H1 (cell line): ENCODE measurements around the gene ULBP1. TPM values are rescaled to one million over a fixed set of nuclear protein-coding genes. Genes with fewer than 3 reads are reported as not detected.

Experiments used
- CTCF ChIA-PET: fragments of 300-600 bp; sonication (Branson Sonifier 250); formaldehyde crosslinking; loops from one replicate; lab custom pipeline; 2021; ENCODE audit not compliant: partially characterized antibody; lab: Charles Lee
- POLR2A ChIA-PET: fragments of 300-600 bp; sonication (Branson Sonifier 250); formaldehyde crosslinking; loops from one replicate; lab custom pipeline; 2021; ENCODE audit warnings: inconsistent platforms; ENCODE audit not compliant: partially characterized antibody; lab: Charles Lee
- DNase-seq, 2 experiments: peaks; one replicate each; pipeline versions ENCODE4 v3.0.0 to v3.0.0-alpha.2; 2010 to 2022; ENCODE audit warnings: low spot score in 2 of 2, low read depth in 1 of 2, mixed read lengths in 1 of 2
- FAIRE-seq: peaks from 2 replicates; lab custom pipeline; 2011; peaks lifted over from hg19 to GRCh38; lab: Jason Lieb, UNC
- H2AFZ ChIP-seq: 2 replicates; pipeline ENCODE4 v1.8.1; 2012; ENCODE audit warnings: low read length, inconsistent platforms
- H2AK5ac ChIP-seq: 2 replicates; pipeline ENCODE4 v1.6.1; 2013; ENCODE audit warnings: low read depth, low read length
- H2BK120ac ChIP-seq: replicated peaks from 2 replicates; pipeline ENCODE3; 2013; ENCODE audit warnings: low read depth, low read length, inconsistent platforms
- H2BK12ac ChIP-seq: 2 replicates; pipeline ENCODE4 v1.6.1; 2013; ENCODE audit warnings: low read depth, low read length
- H2BK15ac ChIP-seq: 2 replicates; pipeline ENCODE4 v1.6.1; 2013; ENCODE audit warnings: low read length
- H2BK20ac ChIP-seq: 2 replicates; pipeline ENCODE4 v1.6.1; 2013; ENCODE audit warnings: low read length
- H2BK5ac ChIP-seq: 2 replicates; pipeline ENCODE4 v1.6.1; 2013; ENCODE audit warnings: low read depth, low read length
- H3K14ac ChIP-seq: 2 replicates; pipeline ENCODE4 v1.6.1; 2013; ENCODE audit warnings: inconsistent platforms; ENCODE audit not compliant: insufficient read length
- H3K18ac ChIP-seq: 2 replicates; pipeline ENCODE4 v1.6.1; 2013; ENCODE audit warnings: low read length; ENCODE audit errors: extremely low read depth
- H3K23ac ChIP-seq: 2 replicates; pipeline ENCODE4 v1.6.1; 2013; ENCODE audit warnings: inconsistent platforms; ENCODE audit not compliant: insufficient read length
- H3K23me2 ChIP-seq: 2 replicates; pipeline ENCODE4 v1.6.1; 2013; ENCODE audit warnings: low read depth, low read length
- H3K27ac ChIP-seq: 2 replicates; pipeline ENCODE4 v1.6.1; 2011; ENCODE audit warnings: low read depth, low read length, inconsistent platforms
- H3K27me3 ChIP-seq, 4 experiments: replicated peaks in 1 of 4; 1 replicate in 1 of 4; 2 replicates in 3 of 4; pipeline versions ENCODE4 v1.6.1 to v1.8.1; 2011 to 2013; ENCODE audit warnings: low read length in 3 of 4, mild to moderate bottlenecking in 3 of 4, inconsistent platforms in 2 of 4, mixed read lengths in 2 of 4, moderate library complexity in 1 of 4; ENCODE audit not compliant: control insufficient read depth in 3 of 4, insufficient read depth in 3 of 4; ENCODE audit errors: extremely low read depth in 1 of 4
- H3K36me3 ChIP-seq, 4 experiments: 2 replicates each; pipeline versions ENCODE4 v1.6.1 to v1.8.1; 2011 to 2013; ENCODE audit warnings: mild to moderate bottlenecking in 4 of 4, low read length in 3 of 4, moderate library complexity in 2 of 4, control low read depth in 1 of 4, inconsistent platforms in 1 of 4; ENCODE audit not compliant: insufficient read depth in 4 of 4, control insufficient read depth in 2 of 4
- H3K4ac ChIP-seq: replicated peaks from 2 replicates; pipeline ENCODE3; 2013; ENCODE audit warnings: low read length, low read depth, mixed read lengths, inconsistent platforms; ENCODE audit not compliant: insufficient read length
- H3K4me1 ChIP-seq, 4 experiments: replicated peaks in 1 of 4; 1 replicate in 1 of 4; 2 replicates in 3 of 4; pipeline versions ENCODE4 v1.6.1 to v1.8.1; 2011 to 2013; ENCODE audit warnings: low read length in 3 of 4, inconsistent platforms in 2 of 4, mixed read lengths in 1 of 4; ENCODE audit not compliant: insufficient read depth in 4 of 4, control insufficient read depth in 3 of 4
- H3K4me2 ChIP-seq, 2 experiments: 2 replicates each; pipeline versions ENCODE4 v1.6.1 to v1.8.1; 2011 to 2013; ENCODE audit warnings: low read depth in 2 of 2, low read length in 2 of 2, control low read depth in 1 of 2, inconsistent platforms in 1 of 2, mild to moderate bottlenecking in 1 of 2; ENCODE audit not compliant: insufficient read depth in 1 of 2
- H3K4me3 ChIP-seq, 4 experiments: fragments of 200-600, 300-600 bp in 1 of 4; sonication (generic), shearing (Covaris generic), sonication (Bioruptor Twin) in 1 of 4; 2 replicates each; pipeline versions ENCODE4 v1.5.1 to v1.8.1; 2011 to 2016; ENCODE audit warnings: low read length in 4 of 4, low read depth in 3 of 4, control low read depth in 2 of 4, inconsistent platforms in 2 of 4, mild to moderate bottlenecking in 2 of 4, mixed read lengths in 1 of 4, moderate library complexity in 1 of 4; ENCODE audit not compliant: insufficient read depth in 2 of 4; ENCODE audit errors: extremely low read depth in 1 of 4
- H3K56ac ChIP-seq: replicated peaks from 2 replicates; pipeline ENCODE3; 2013; ENCODE audit warnings: low read depth, mild to moderate bottlenecking, mixed read lengths, low read length, inconsistent platforms; ENCODE audit not compliant: insufficient read length
- H3K79me1 ChIP-seq: 2 replicates; pipeline ENCODE4 v1.6.1; 2013; ENCODE audit warnings: low read depth, low read length, control low read depth
- H3K79me2 ChIP-seq, 2 experiments: 2 replicates each; pipeline versions ENCODE4 v1.6.1 to v1.8.1; 2012 to 2013; ENCODE audit warnings: low read length in 2 of 2, mild to moderate bottlenecking in 2 of 2, inconsistent platforms in 1 of 2; ENCODE audit not compliant: insufficient read depth in 2 of 2, control insufficient read depth in 1 of 2
- H3K9ac ChIP-seq, 4 experiments: replicated peaks in 1 of 4; 1 replicate in 1 of 4; 2 replicates in 3 of 4; pipeline versions ENCODE4 v1.6.1 to v1.8.1; 2011 to 2013; ENCODE audit warnings: low read depth in 3 of 4, low read length in 3 of 4, control low read depth in 2 of 4, mild to moderate bottlenecking in 2 of 4, moderate library complexity in 2 of 4, inconsistent platforms in 1 of 4; ENCODE audit errors: extremely low read depth in 1 of 4
- H3K9me3 ChIP-seq, 2 experiments: 2 replicates each; pipeline versions ENCODE4 v1.6.1 to v1.8.1; 2012 to 2013; ENCODE audit warnings: mild to moderate bottlenecking in 2 of 2, moderate library complexity in 2 of 2, control low read depth in 1 of 2, inconsistent platforms in 1 of 2, low read depth in 1 of 2, low read length in 1 of 2, mixed read lengths in 1 of 2; ENCODE audit not compliant: insufficient read depth in 2 of 2
- H4K20me1 ChIP-seq, 2 experiments: replicated peaks in 1 of 2; 2 replicates each; pipeline versions ENCODE3 to v1.8.1; 2011 to 2013; ENCODE audit warnings: inconsistent platforms in 2 of 2, low read length in 2 of 2, mild to moderate bottlenecking in 1 of 2; ENCODE audit not compliant: insufficient read depth in 2 of 2, control insufficient read depth in 1 of 2
- H4K5ac ChIP-seq: 2 replicates; pipeline ENCODE4 v1.6.1; 2013; ENCODE audit warnings: low read length, low read depth, mixed read lengths, inconsistent platforms; ENCODE audit not compliant: insufficient read length
- H4K8ac ChIP-seq: 2 replicates; pipeline ENCODE4 v1.8.0; 2013; ENCODE audit warnings: mild to moderate bottlenecking, moderate library complexity, low read length, inconsistent platforms; ENCODE audit not compliant: insufficient read depth; ENCODE audit errors: extremely low read depth
- H4K91ac ChIP-seq: replicated peaks from 2 replicates; pipeline ENCODE3; 2013; ENCODE audit warnings: low read length, mixed read lengths, inconsistent platforms; ENCODE audit not compliant: insufficient read length
- CREB1 ChIP-seq: IDR thresholded peaks from 2 replicates; pipeline ENCODE4 v1.6.1; 2012; ENCODE audit warnings: inconsistent platforms
- E2F6 ChIP-seq: IDR thresholded peaks from 2 replicates; pipeline ENCODE4 v1.6.1; 2012; ENCODE audit warnings: inconsistent platforms
- HDAC2 ChIP-seq, 2 experiments: fragments of 300-600 bp in 1 of 2; sonication (generic) in 1 of 2; IDR thresholded peaks; 2 replicates each; pipeline ENCODE4 v1.6.1; 2011 to 2012; ENCODE audit warnings: low read depth in 2 of 2, low read length in 2 of 2, mild to moderate bottlenecking in 2 of 2, moderate library complexity in 2 of 2, borderline replicate concordance in 1 of 2, inconsistent platforms in 1 of 2
- HDAC6 ChIP-seq: IDR thresholded peaks from one replicate; pipeline ENCODE4 v1.7.1; 2012; ENCODE audit warnings: low read depth, mild to moderate bottlenecking, inconsistent platforms, low read length, moderate library complexity
- JUN ChIP-seq: IDR thresholded peaks from 2 replicates; pipeline ENCODE4 v1.6.1; 2011; ENCODE audit warnings: low read depth, mild to moderate bottlenecking, improper control_type of control experiment, low read length
- NRF1 ChIP-seq: IDR thresholded peaks from 2 replicates; pipeline ENCODE4 v1.6.1; 2011; ENCODE audit warnings: mild to moderate bottlenecking, low read depth, low read length, improper control_type of control experiment
- POU5F1 ChIP-seq: IDR thresholded peaks from 2 replicates; pipeline ENCODE4 v1.6.1; 2011; ENCODE audit warnings: low read depth, mild to moderate bottlenecking, low read length, moderate library complexity
- SIN3A ChIP-seq, 2 experiments: IDR thresholded peaks in 1 of 2; conservative IDR thresholded peaks in 1 of 2; 2 replicates each; pipeline ENCODE4 v1.6.1; 2011 to 2012; ENCODE audit warnings: low read length in 2 of 2, improper control_type of control experiment in 1 of 2, low read depth in 1 of 2, mild to moderate bottlenecking in 1 of 2
- TCF12 ChIP-seq: IDR thresholded peaks from 2 replicates; pipeline ENCODE4 v1.6.1; 2011; ENCODE audit warnings: low read depth, mild to moderate bottlenecking, low read length
- TEAD4 ChIP-seq: IDR thresholded peaks from 2 replicates; pipeline ENCODE4 v1.6.1; 2012; ENCODE audit warnings: low read depth, low read length, inconsistent platforms, mixed read lengths
- ZNF274 ChIP-seq: IDR thresholded peaks from 2 replicates; pipeline ENCODE4 v1.7.0; 2012; ENCODE audit warnings: low read length, borderline replicate concordance; ENCODE audit errors: extremely low read depth
- WGBS, 2 experiments: shearing (Covaris generic) in 1 of 2; methylation state at CpG; one replicate each; pipeline versions ENCODE4 v1.1.6 to v1.1.7; 2013 to 2015; ENCODE audit warnings: low lambda C conversion rate in 2 of 2, mixed read lengths in 2 of 2, inconsistent platforms in 1 of 2, low coverage in 1 of 2, missing lambda C conversion rate in 1 of 2; ENCODE audit not compliant: insufficient replicate concordance in 2 of 2, insufficient coverage in 1 of 2, insufficient read length in 1 of 2; ENCODE audit errors: extremely low coverage in 1 of 2, missing lambda C conversion rate in 1 of 2; 5-methylcytosine and 5-hydroxymethylcytosine counted together
- polyA plus RNA-seq, 7 experiments: library from polyadenylated mRNA; depleted of rRNA in 3 of 7; stranded (reverse) in 5 of 7; unstranded in 2 of 7; fragments of >200 nt in 5 of 7; fragments of 200-250 nt in 2 of 7; gene quantifications; 1 replicate in 5 of 7; 2 replicates in 1 of 7; 4 replicates in 1 of 7; pipeline versions ENCODE4 v1.2.1 to v1.2.3, GENCODE V29; 2011 to 2013; ENCODE audit warnings: missing spikeins in 2 of 7, mixed read lengths in 2 of 7
- total RNA-seq: library from RNA; stranded (reverse); fragmentation: NEBNext Ultra II Directional; extraction: Animal tissue kit (Norgen Biotek cat#: 25700); gene quantifications from 2 replicates; pipeline ENCODE4 v1.2.1, GENCODE V29; 2021

Gene ULBP1
- total and polyA plus RNA-seq, 2 of the 8 experiments (the other 6 are each of a cell fraction or from before 2014, with no cell fraction given): 0.32 to 0.60 TPM

- no peak overlapping the region for H2BK12ac ChIP-seq
- no peak overlapping the region for H2AK5ac ChIP-seq
- ChIA-PET POLR2A (no interaction called here), CTCF (interaction anchor here (1.1 to 1.7 kb wide), 2 partner anchors 16 to 28 kb away, joined by 3 read pairs; no protein-coding TSS in a partner anchor)
- H3K23me2 ChIP-seq: peaks cover 2% of the 10 kb centered on the region; the same call in 1 of the 2 replicates
- 73% methylated on average over 5 of the region's 5 CpGs; no CpG with 5 or more reads in 1 of the 2 experiments for WGBS, 2 experiments
- H3K4me2 ChIP-seq: no peak overlapping the region
- H3K9me3 ChIP-seq: no peaks in the 10 kb centered on the region
- H4K8ac ChIP-seq: no peak overlapping the region; the same call in 1 of the 2 replicates
- no peak overlapping the region for H3K23ac ChIP-seq
- H2BK20ac ChIP-seq: no peak overlapping the region
- no peak overlapping the region for H4K5ac ChIP-seq
- H3K4me1 ChIP-seq: no peaks in the 10 kb centered on the region; a peak in 1 of 7 replicates
- no peak overlapping the region for H3K4ac ChIP-seq
- no peak overlapping the region for H3K4me3 ChIP-seq
- no peaks in the 10 kb centered on the region for H3K79me2 ChIP-seq
- H3K56ac ChIP-seq: no peak overlapping the region
- H3K14ac ChIP-seq: no peak overlapping the region
- H4K20me1 ChIP-seq: peaks cover 0 to 3% of the 10 kb centered on the region in 2 experiments
- H3K9ac ChIP-seq: no peak overlapping the region
- no peak for TF ChIP-seq HDAC6
- TF ChIP-seq SIN3A (conservative IDR thresholded peaks at IDR 0.05 in 1 of 2, IDR thresholded peaks at IDR 0.05 in 1 of 2; ENCODE audit: low read depth in 1 of 2, low read length in 2 of 2): no peak
- TF ChIP-seq JUN: no peak
- no peak for TF ChIP-seq HDAC2 (IDR thresholded peaks at IDR 0.05; ENCODE audit: borderline replicate concordance in 1 of 2, low read depth in 2 of 2, low read length in 2 of 2)
- TF ChIP-seq TEAD4: no peak
- TF ChIP-seq TCF12: no peak
- no peak for TF ChIP-seq ZNF274
- no peak for TF ChIP-seq E2F6
- no peak for TF ChIP-seq POU5F1
- no peak for TF ChIP-seq CREB1
- TF ChIP-seq NRF1: no peak
- H2AFZ ChIP-seq: no peak overlapping the region
- no peak overlapping the region for H4K91ac ChIP-seq
- no peaks in the 10 kb centered on the region for H3K79me1 ChIP-seq
- no peak overlapping the region for H3K27ac ChIP-seq
- no peak overlapping the region for H2BK120ac ChIP-seq
- H3K27me3 ChIP-seq: peaks cover 22 to 40% (median 36%) of the 10 kb centered on the region in 4 experiments
- H3K18ac ChIP-seq: no peak overlapping the region
- H2BK15ac ChIP-seq: no peak overlapping the region
- H2BK5ac ChIP-seq: no peak overlapping the region
- no peaks in the 10 kb centered on the region for H3K36me3 ChIP-seq
- no peak for FAIRE-seq
- DNase-seq: no peak
Measured at GRCh38 chr6:149933036-149933435, 30.7 kb upstream of the ULBP1 start.
